ENCODE measurements around the gene HTD2. TPM values are rescaled to one million over a fixed set of nuclear protein-coding genes. Genes with fewer than 3 reads are reported as not detected.
"Not testable (repeated sequence)": the region's sequence is repeated elsewhere in the genome, so short reads cannot be mapped to it uniquely, and the experiment has no call there.

HTD2 gene
- total RNA-seq, 2 donors from 2014 or later: 8.1 to 12.1 TPM

GRCh38 chr3:58288964-58289613 lies 17.2 kb upstream of the HTD2 start:
- intact Hi-C loops (cut with DNase I); ATAC-seq; DNase-seq: not testable (repeated sequence)

GRCh38 chr3:58290446-58290845 lies 15.9 kb upstream of the HTD2 start:
- ATAC-seq; DNase-seq; intact Hi-C loops (cut with DNase I): not testable (repeated sequence)

- DNase-seq (no peak), ATAC-seq (no peak)
- intact Hi-C loops (cut with DNase I): no loop called here
Observed at GRCh38 chr3:58291671-58292338, 14.5 kb upstream of the HTD2 start.

GRCh38 chr3:58292866-58293265 lies 13.5 kb upstream of the HTD2 start:
- intact Hi-C loops (cut with DNase I): no loop called here
- ATAC-seq: no peak
- no peak for DNase-seq

DNA sequence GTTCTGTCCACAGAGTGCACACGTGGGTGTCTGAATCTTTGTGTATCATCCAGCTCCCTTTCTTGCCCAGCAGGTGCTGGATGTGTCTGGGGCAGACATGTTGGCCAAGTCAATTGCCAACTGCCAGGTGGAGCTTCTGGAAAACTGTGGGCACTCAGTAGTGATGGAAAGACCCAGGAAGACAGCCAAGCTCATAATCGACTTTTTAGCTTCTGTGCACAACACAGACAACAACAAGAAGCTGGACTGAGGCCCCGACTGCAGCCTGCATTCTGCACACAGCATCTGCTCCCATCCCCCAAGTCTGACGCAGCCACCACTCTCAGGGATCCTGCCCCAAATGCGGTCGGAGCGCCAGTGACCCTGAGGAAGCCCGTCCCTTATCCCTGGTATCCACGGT lies 12.8 kb upstream of the HTD2 start:
- DNase-seq (no peak), ATAC-seq (no peak)
- intact Hi-C loops (cut with DNase I): no loop called here

GRCh38 chr3:58296269-58296668 lies 10.1 kb upstream of the HTD2 start:
- intact Hi-C loops (cut with DNase I): no loop called here
- ATAC-seq (no peak), DNase-seq (no peak)

DNA sequence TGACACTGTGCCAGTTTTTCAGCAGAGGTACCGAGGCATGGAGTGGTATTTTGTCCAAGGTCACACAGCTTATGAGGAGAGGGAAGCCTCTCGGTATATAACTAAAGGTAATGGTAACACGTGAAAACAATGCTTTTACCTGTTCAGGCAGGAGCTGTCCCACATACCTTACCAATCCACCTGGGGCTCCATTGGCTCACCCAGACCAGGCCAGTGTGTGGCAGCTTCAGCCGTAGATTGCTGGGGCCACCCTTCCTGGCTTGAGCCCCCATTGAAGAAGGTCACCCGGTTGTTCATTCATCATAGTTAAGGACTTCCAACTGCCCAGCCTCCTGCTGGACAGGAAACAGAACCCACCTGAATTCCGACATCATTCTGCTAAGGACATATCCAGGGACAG lies 9.5 kb upstream of the HTD2 start:
- ATAC-seq (no peak), DNase-seq (no peak)
- intact Hi-C loops (cut with DNase I): no loop called here

DNA sequence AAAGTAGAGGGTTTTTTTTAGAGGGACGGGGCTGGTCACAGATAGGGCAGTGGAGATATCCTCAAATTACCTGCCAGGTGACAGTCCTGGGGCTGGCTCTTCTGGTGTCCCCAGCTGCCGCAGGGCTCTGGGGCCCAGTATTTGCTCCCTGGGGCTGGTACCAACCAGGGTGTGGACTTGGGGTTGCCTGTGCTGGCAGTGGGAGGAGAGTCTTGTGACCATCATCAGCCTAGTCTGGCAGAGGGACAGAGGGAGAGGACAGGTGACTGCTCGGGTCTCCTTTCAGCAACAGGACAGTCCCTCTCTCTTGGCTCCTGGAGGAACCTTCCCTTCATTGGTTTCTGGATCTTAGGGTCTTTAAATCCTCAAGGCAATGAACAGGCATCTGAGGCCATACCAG lies 8.1 kb upstream of the HTD2 start:
- no peak for DNase-seq
- no peak for ATAC-seq
- intact Hi-C loops (cut with DNase I): no loop called here

DNA sequence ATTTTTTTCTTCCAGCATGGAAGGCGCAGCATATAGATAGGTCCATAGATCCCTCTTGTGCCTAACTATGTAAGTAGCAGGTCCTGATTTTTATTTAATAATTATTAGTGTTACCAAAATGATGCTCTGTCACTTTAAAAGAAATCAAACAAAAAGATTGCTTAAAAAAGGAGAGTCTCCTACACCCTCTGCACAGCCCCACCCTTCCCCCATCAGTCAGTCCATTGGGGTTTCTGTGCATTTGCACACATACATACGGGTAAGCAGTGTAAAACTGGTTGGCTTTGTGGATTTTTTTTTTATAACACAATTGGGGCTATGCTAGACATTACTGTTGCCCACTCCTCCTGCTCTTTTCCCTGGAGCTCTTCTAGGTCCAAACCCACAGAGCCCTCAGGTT lies 7.2 kb upstream of the HTD2 start:
- no peak for DNase-seq
- ATAC-seq: no peak
- intact Hi-C loops (cut with DNase I): no loop called here

DNA sequence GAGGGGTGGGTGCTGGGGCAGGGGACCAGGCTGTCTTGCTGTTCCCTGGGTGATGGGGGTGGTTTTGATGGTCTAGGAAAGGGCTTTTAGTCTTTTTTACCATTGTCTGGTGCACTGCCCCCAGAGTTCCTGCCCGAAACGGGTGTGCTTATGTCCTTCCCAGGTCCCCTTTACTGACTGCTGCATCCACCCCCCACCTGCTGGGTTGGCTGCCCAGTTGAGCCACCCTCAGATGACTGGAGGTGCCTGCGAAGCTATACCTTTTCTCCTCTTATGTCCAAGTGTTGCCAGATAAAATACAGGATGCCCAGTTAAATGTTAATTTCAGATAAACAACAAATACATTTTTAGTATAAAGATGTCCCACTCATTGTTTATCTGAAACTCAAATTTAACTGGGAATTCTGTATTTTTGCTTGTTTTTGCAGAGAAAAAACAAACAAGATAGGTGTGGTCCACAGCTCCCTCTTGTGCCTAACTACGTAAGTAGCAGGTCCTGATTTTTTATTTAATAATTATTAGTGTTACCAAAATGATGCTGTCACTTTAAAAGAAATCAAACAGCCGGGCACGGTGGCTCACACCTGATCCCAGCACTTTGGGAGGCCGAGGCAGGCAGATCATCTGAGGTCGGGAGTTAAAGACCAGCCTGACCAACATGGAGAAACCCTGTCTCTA lies 6.3 kb upstream of the HTD2 start:
- DNase-seq: no peak
- peak in 1 of 2 donors; percentile 31 for ATAC-seq
- intact Hi-C loops (cut with DNase I): loop anchor here (1.0 to 5.0 kb wide), 3 partner anchors 63 to 113 kb away; partner anchors contain the start of gene ABHD6 (in 1 of the 2)

GRCh38 chr3:58307639-58308215 lies 1.4 kb downstream of the HTD2 start:
- intact Hi-C loops (cut with DNase I): no loop called here
- ATAC-seq (no peak), DNase-seq (peak; percentile 45)

DNA sequence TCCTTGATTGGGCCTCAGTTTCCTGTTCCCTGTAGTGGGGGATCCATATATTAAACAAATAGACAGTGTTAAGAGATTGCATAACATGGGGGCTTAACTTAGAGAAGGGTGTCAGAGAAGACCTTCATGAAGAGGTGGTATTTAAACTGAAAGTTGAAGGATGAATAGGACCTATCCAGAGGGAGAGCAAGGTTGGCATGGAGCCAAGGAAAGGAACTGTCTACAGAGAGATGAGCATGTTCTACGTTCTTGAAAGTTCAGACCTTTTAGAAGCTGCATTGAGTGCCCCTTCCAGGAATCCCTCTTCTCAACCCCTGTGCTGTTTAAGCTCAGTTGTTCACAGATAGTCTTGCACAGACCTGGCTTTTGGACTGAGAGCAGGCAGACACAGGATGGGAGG lies 2.4 kb downstream of the HTD2 start:
- DNase-seq (no peak), ATAC-seq (no peak)
- intact Hi-C loops (cut with DNase I): no loop called here

GRCh38 chr3:58317811-58318210 lies 11.5 kb downstream of the HTD2 start:
- DNase-seq (no peak), ATAC-seq (no peak)
- intact Hi-C loops (cut with DNase I): loop anchor here (5.0 kb wide), 2 partner anchors 94 to 214 kb away; no protein-coding TSS in a partner anchor

- intact Hi-C loops (cut with DNase I): no loop called here
- ATAC-seq (no peak), DNase-seq (no peak)
Observed at GRCh38 chr3:58321791-58322190, 15.5 kb downstream of the HTD2 start.

- intact Hi-C loops (cut with DNase I): no loop called here
- DNase-seq: no peak
- ATAC-seq: no peak
Observed at GRCh38 chr3:58322793-58323192, 16.5 kb downstream of the HTD2 start.

- ATAC-seq: no peak
- intact Hi-C loops (cut with DNase I): no loop called here
Observed at GRCh38 chr3:58323529-58324390, 17.4 kb downstream of the HTD2 start.

GRCh38 chr3:58324391-58325390 lies 18.4 kb downstream of the HTD2 start:
- no peak for ATAC-seq
- intact Hi-C loops (cut with DNase I): no loop called here
- DNase-seq: no peak

More at GRCh38 chr3:58323529-58324390, 17.4 kb downstream of the HTD2 start:
- no peak for DNase-seq

GRCh38 chr3:58325525-58325992 lies 19.2 kb downstream of the HTD2 start:
- ATAC-seq (peak in 1 of 2 donors; percentile 8), DNase-seq (no peak)
- intact Hi-C loops (cut with DNase I): no loop called here

Measured in left cardiac atrium (tissue), 4 donors.